AG09319 (cell line): Measurements from ENCODE around the gene ARL15.

Experiments
- DNase-seq: peaks from one replicate; pipeline ENCODE4 v3.0.0-alpha.2; 2010; ENCODE audit warnings: low read depth; ENCODE audit errors: extremely low read depth
- CTCF ChIP-seq: IDR thresholded peaks from 2 replicates; pipeline ENCODE4 v1.5.1; 2011; ENCODE audit warnings: low read depth, mild to moderate bottlenecking, inconsistent platforms, low read length, moderate library complexity

The ARL15 gene

GRCh38 chr5:54018438-54018837 is 291.9 kb downstream of the ARL15 start:
- no peak for TF ChIP-seq CTCF
- DNase-seq: no peak

- TF ChIP-seq CTCF: no peak
- DNase-seq: no peak
Measured at GRCh38 chr5:54017580-54017979, 292.8 kb downstream of the ARL15 start.

GRCh38 chr5:54013556-54014194 is 296.7 kb downstream of the ARL15 start:
- TF ChIP-seq CTCF: no peak
- DNase-seq: peak; percentile 66

- TF ChIP-seq CTCF: no peak
- DNase-seq: no peak
Measured at GRCh38 chr5:54009828-54010227, 300.5 kb downstream of the ARL15 start.

- no peak for DNase-seq
- no peak for TF ChIP-seq CTCF
Measured at GRCh38 chr5:54009357-54009756, 301.0 kb downstream of the ARL15 start.

- no peak for TF ChIP-seq CTCF
- no peak for DNase-seq
Measured at GRCh38 chr5:54007827-54008777, 302.3 kb downstream of the ARL15 start.

- no peak for TF ChIP-seq CTCF
- no peak for DNase-seq
Measured at GRCh38 chr5:54004697-54005096, 305.7 kb downstream of the ARL15 start.
